Stimulated activated CD8-positive, alpha-beta memory T cell treated with anti-CD3 and anti-CD28 coated beads, Interleukin-15, amount 100 ng/mL, for 48 hours (primary cell): ENCODE results near the gene PPP1R15B.
"Not testable (repeated sequence)": the region's sequence is repeated elsewhere in the genome, so short reads cannot be mapped to it uniquely, and the experiment has no call there.

ENCODE experiments used
- DNase-seq, 2 donors: peaks; one replicate each; pipeline ENCODE4 v3.0.0-alpha.2; 2020; ENCODE audit warnings: low read depth in 2 of 2

The PPP1R15B gene

GRCh38 chr1:204443871-204444581 is 32.4 kb upstream of the PPP1R15B start:
- DNase-seq: no peak

GRCh38 chr1:204443260-204443619 is 31.6 kb upstream of the PPP1R15B start:
- no peak for DNase-seq

- DNase-seq: no peak
Measured at GRCh38 chr1:204442376-204443259, 31.0 kb upstream of the PPP1R15B start.

GRCh38 chr1:204441558-204441957 is 29.9 kb upstream of the PPP1R15B start:
- DNase-seq: no peak

- DNase-seq: no peak
Measured at GRCh38 chr1:204439621-204440375, 28.2 kb upstream of the PPP1R15B start.

- no peak for DNase-seq
Measured at GRCh38 chr1:204438628-204439027, 27.0 kb upstream of the PPP1R15B start.

- no peak for DNase-seq
Measured at GRCh38 chr1:204437796-204438570, 26.4 kb upstream of the PPP1R15B start.

- DNase-seq: no peak
Measured at GRCh38 chr1:204435872-204436271, 24.3 kb upstream of the PPP1R15B start.

GRCh38 chr1:204435381-204435831 is 23.8 kb upstream of the PPP1R15B start:
- no peak for DNase-seq

- DNase-seq: no peak
Measured at GRCh38 chr1:204434116-204434755, 22.6 kb upstream of the PPP1R15B start.

- DNase-seq: no peak
Measured at GRCh38 chr1:204432708-204433107, 21.1 kb upstream of the PPP1R15B start.

GRCh38 chr1:204431310-204432184 is 19.9 kb upstream of the PPP1R15B start:
- peak; percentile 53 to 61 for DNase-seq

GRCh38 chr1:204429746-204430145 is 18.1 kb upstream of the PPP1R15B start:
- no peak for DNase-seq

- no peak for DNase-seq
Measured at GRCh38 chr1:204426971-204427701, 15.5 kb upstream of the PPP1R15B start.

GRCh38 chr1:204426474-204426873 is 14.9 kb upstream of the PPP1R15B start:
- no peak for DNase-seq

- no peak for DNase-seq
Measured at GRCh38 chr1:204426035-204426436, 14.4 kb upstream of the PPP1R15B start.

- DNase-seq: no peak
Measured at GRCh38 chr1:204424621-204425020, 13.0 kb upstream of the PPP1R15B start.

GRCh38 chr1:204422061-204422705 is 10.6 kb upstream of the PPP1R15B start:
- DNase-seq: not testable (repeated sequence)

- DNase-seq: no peak
Measured at GRCh38 chr1:204421441-204421840, 9.8 kb upstream of the PPP1R15B start.
